Hepatocyte (in vitro differentiated cells): ENCODE results near the gene PELI3. TPM values are rescaled to one million over a fixed set of nuclear protein-coding genes. Genes with fewer than 3 reads are reported as not detected.
"Not testable (repeated sequence)": the region's sequence is repeated elsewhere in the genome, so short reads cannot be mapped to it uniquely, and the experiment has no call there.

Experiments
- DNase-seq: peaks from one replicate; pipeline ENCODE4 v3.0.0-alpha.2; 2016; ENCODE audit warnings: low spot score
- H2AFZ ChIP-seq: fragments of 200-600 bp; sonication (generic); 2 replicates; pipeline ENCODE4 v1.6.0; 2016; ENCODE audit warnings: antibody characterized with exemption, mild to moderate bottlenecking
- H3K27ac ChIP-seq: fragments of 200-600 bp; sonication (generic); 2 replicates; pipeline ENCODE4 v1.5.1; 2016; ENCODE audit warnings: mild to moderate bottlenecking
- H3K27me3 ChIP-seq: fragments of 200-600 bp; sonication (generic); 2 replicates; pipeline ENCODE4 v1.6.1; 2016
- H3K36me3 ChIP-seq: fragments of 200-600 bp; sonication (generic); replicated peaks from 2 replicates; pipeline ENCODE4 v1.5.1; 2016; ENCODE audit warnings: low read depth; ENCODE audit not compliant: insufficient read depth
- H3K4me1 ChIP-seq: fragments of 200-600 bp; sonication (generic); 2 replicates; pipeline ENCODE4 v1.5.1; 2016; ENCODE audit warnings: mild to moderate bottlenecking, moderate library complexity; ENCODE audit not compliant: insufficient read depth
- H3K4me2 ChIP-seq: fragments of 200-600 bp; sonication (generic); 2 replicates; pipeline ENCODE4 v1.6.0; 2016
- H3K4me3 ChIP-seq: fragments of 200-600 bp; sonication (generic); 2 replicates; pipeline ENCODE4 v1.5.1; 2016; ENCODE audit warnings: mild to moderate bottlenecking
- H3K79me2 ChIP-seq: fragments of 200-600 bp; sonication (generic); 2 replicates; pipeline ENCODE4 v1.6.0; 2017; ENCODE audit warnings: mild to moderate bottlenecking
- H3K9me2 ChIP-seq: fragments of 200-600 bp; sonication (generic); replicated peaks from 2 replicates; pipeline ENCODE4 v1.6.0; 2017; ENCODE audit warnings: mild to moderate bottlenecking; ENCODE audit not compliant: insufficient read depth
- H3K9me3 ChIP-seq: fragments of 200-600 bp; sonication (generic); 2 replicates; pipeline ENCODE4 v1.5.1; 2016; ENCODE audit warnings: low read depth, mild to moderate bottlenecking
- H4K20me1 ChIP-seq: fragments of 200-600 bp; sonication (generic); 2 replicates; pipeline ENCODE4 v1.6.0; 2016; ENCODE audit warnings: mild to moderate bottlenecking; ENCODE audit not compliant: insufficient read depth, poor library complexity, severe bottlenecking
- EZH2 ChIP-seq: fragments of 200-600 bp; sonication (generic); IDR thresholded peaks from 2 replicates; pipeline ENCODE4 v1.6.1; 2016; ENCODE audit warnings: antibody characterized with exemption, mild to moderate bottlenecking, borderline replicate concordance
- EZH2phosphoT487 ChIP-seq: fragments of 200-600 bp; sonication (generic); IDR thresholded peaks from one replicate; pipeline ENCODE4 v1.6.1; 2018; ENCODE audit warnings: antibody characterized with exemption, mild to moderate bottlenecking, low read depth, moderate library complexity; ENCODE audit not compliant: unreplicated experiment, severe bottlenecking
- WGBS: methylation state at CpG from one replicate; pipeline ENCODE4 v1.1.6; 2016; ENCODE audit warnings: low lambda C conversion rate; ENCODE audit errors: missing lambda C conversion rate; 5-methylcytosine and 5-hydroxymethylcytosine counted together
- polyA plus RNA-seq: library from polyadenylated mRNA; unstranded; fragments of >200 nt; fragmentation: Nextera tagmentation; extraction: Ambion mirVana; gene quantifications from 2 replicates; pipeline ENCODE4 v1.2.1, GENCODE V29; 2016
- total RNA-seq: library from RNA; depleted of rRNA; stranded (reverse); fragments of >200 nt; gene quantifications from 2 replicates; pipeline ENCODE4 v1.2.3, GENCODE V29; 2014
- TF ChIP-seq, protein P1 (sequence below): fragments of 200-600 bp; sonication (generic); IDR thresholded peaks from 2 replicates; pipeline ENCODE4 v1.5.1; 2016; ENCODE audit warnings: antibody characterized with exemption, mild to moderate bottlenecking; ENCODE audit not compliant: poor library complexity

Gene PELI3
- total and polyA plus RNA-seq, 2 experiments from 2014 or later = 6.7 to 10.9 TPM

DNA sequence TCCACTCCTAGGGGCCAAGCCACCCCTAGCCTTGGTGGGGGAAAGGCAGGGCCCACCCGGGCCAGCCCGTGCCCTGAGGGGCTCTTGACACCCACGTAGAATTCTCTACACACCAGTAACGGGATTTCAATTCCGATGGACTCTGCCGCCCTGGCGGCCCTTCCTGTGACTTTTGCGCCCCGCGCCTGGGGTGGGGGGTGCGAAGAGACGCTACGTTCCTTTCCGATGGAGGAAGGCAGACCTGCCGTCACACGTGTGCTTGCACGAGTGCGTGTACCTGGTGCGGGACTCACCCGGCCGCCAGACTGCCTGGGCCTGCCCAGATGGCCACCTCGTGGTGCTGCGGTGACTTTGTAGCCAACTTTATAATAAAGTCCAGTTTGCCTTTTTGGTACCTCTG, 40.4 kb upstream of the PELI3 start:
- Histone ChIP-seq H3K36me3 (no peaks in the 10 kb centered on the region), H3K9me3 (no peaks in the 10 kb centered on the region), H4K20me1 (no peaks in the 10 kb centered on the region), H3K4me2 (no peak overlapping the region), H3K4me1 (no peaks in the 10 kb centered on the region), H3K4me3 (no peak overlapping the region), H3K27ac (no peak overlapping the region), H2AFZ (no peak overlapping the region), H3K9me2 (no peaks in the 10 kb centered on the region), H3K27me3 (peaks cover under 1% of the 10 kb centered on the region), H3K79me2 (no peaks in the 10 kb centered on the region)
- DNase-seq = no peak
- WGBS = 91% methylated on average over 23 of the region's 23 CpGs
- no peak for TF ChIP-seq EZH2phosphoT487
- TF ChIP-seq EZH2 = no peak
- TF ChIP-seq, protein P1, sequence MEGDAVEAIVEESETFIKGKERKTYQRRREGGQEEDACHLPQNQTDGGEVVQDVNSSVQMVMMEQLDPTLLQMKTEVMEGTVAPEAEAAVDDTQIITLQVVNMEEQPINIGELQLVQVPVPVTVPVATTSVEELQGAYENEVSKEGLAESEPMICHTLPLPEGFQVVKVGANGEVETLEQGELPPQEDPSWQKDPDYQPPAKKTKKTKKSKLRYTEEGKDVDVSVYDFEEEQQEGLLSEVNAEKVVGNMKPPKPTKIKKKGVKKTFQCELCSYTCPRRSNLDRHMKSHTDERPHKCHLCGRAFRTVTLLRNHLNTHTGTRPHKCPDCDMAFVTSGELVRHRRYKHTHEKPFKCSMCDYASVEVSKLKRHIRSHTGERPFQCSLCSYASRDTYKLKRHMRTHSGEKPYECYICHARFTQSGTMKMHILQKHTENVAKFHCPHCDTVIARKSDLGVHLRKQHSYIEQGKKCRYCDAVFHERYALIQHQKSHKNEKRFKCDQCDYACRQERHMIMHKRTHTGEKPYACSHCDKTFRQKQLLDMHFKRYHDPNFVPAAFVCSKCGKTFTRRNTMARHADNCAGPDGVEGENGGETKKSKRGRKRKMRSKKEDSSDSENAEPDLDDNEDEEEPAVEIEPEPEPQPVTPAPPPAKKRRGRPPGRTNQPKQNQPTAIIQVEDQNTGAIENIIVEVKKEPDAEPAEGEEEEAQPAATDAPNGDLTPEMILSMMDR = no peak

DNA sequence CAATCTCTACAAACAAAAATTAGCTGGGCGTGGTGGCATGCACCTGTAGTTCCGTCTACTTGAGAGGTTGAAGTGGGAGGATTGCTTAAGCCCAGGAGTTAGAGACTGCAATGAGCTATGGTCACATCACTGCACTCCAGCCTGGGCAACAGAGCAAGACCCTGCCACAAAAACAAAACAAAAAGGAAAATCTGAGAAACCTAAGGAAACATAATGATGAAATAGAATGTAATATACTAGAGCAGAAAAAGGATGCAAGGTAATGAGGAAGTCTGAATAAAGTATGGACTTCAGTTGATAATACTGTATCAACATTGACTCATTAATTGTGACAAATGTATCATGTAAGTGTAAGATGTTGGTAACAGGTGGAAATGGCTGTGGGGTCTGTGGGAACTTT, 37.8 kb upstream of the PELI3 start:
- no peak overlapping the region for H3K27ac ChIP-seq
- TF ChIP-seq, protein P1 = no peak
- no peak for TF ChIP-seq EZH2phosphoT487
- TF ChIP-seq EZH2 = no peak
- H3K27me3 ChIP-seq = no peaks in the 10 kb centered on the region
- H4K20me1 ChIP-seq = no peaks in the 10 kb centered on the region
- DNase-seq = no peak
- no peaks in the 10 kb centered on the region for H3K4me1 ChIP-seq
- no peaks in the 10 kb centered on the region for H3K9me2 ChIP-seq
- no peak overlapping the region for H3K4me3 ChIP-seq
- no peak overlapping the region for H2AFZ ChIP-seq
- no peaks in the 10 kb centered on the region for H3K9me3 ChIP-seq
- no peak overlapping the region for H3K4me2 ChIP-seq
- H3K79me2 ChIP-seq = no peaks in the 10 kb centered on the region
- WGBS = 100% methylated on average over 2 of the region's 2 CpGs
- H3K36me3 ChIP-seq = no peaks in the 10 kb centered on the region

- no peak overlapping the region for H3K4me2 ChIP-seq
- TF ChIP-seq EZH2 (no peak), EZH2phosphoT487 (no peak)
- TF ChIP-seq, protein P1 = peak; percentile 74
- no peak overlapping the region for H3K4me3 ChIP-seq
- no peak overlapping the region for H3K27ac ChIP-seq
- no peaks in the 10 kb centered on the region for H3K79me2 ChIP-seq
- H4K20me1 ChIP-seq = no peaks in the 10 kb centered on the region
- peak; percentile 84 for DNase-seq
- H2AFZ ChIP-seq = no peak overlapping the region
- 30% methylated on average over 9 of the region's 9 CpGs for WGBS
- H3K9me3 ChIP-seq = no peaks in the 10 kb centered on the region
- no peaks in the 10 kb centered on the region for H3K27me3 ChIP-seq
- H3K36me3 ChIP-seq = no peaks in the 10 kb centered on the region
- H3K9me2 ChIP-seq = no peaks in the 10 kb centered on the region
- no peaks in the 10 kb centered on the region for H3K4me1 ChIP-seq
Measured at GRCh38 chr11:66429983-66430602, 36.6 kb upstream of the PELI3 start.

- H3K36me3 ChIP-seq, H3K4me1 ChIP-seq, H3K9me2 ChIP-seq, H3K9me3 ChIP-seq, H4K20me1 ChIP-seq, H3K4me2 ChIP-seq, H3K27ac ChIP-seq, H3K27me3 ChIP-seq, DNase-seq, H3K79me2 ChIP-seq, H2AFZ ChIP-seq, H3K4me3 ChIP-seq: not testable (repeated sequence)
Measured at GRCh38 chr11:66431287-66431686, 35.4 kb upstream of the PELI3 start.

DNA sequence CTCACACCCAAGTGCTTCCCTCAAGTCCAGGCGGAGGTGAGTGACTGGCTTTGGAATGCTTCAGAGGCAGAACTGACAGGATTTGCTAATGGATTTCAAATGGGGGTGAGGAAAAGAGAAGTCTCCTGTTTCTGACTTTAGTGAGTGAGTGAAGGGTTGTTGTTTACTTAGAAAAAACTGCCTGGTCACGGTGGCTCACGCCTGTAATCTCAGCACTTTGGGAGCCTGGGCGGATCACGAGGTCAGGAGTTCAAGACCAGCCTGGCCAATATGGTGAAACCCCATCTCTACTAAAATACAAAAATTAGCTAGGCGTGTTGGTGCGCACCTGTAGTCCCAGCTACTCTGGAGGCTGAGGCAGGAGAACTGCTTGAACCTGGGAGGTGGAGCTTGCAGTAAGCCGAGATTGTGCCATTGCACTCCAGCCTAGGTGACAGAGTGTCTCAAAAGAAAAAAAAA, 34.8 kb upstream of the PELI3 start:
- H3K9me3 ChIP-seq, H2AFZ ChIP-seq, H3K79me2 ChIP-seq, H3K9me2 ChIP-seq, H3K4me3 ChIP-seq, H3K27me3 ChIP-seq, H3K4me2 ChIP-seq, H4K20me1 ChIP-seq, H3K4me1 ChIP-seq, H3K36me3 ChIP-seq, H3K27ac ChIP-seq, DNase-seq: not testable (repeated sequence)
- 84% methylated on average over 8 of the region's 8 CpGs for whole genome bisulfite sequencing
